ENCODE results near the gene HNRNPUL2. TPM values are rescaled to one million over a fixed set of nuclear protein-coding genes. Genes with fewer than 3 reads are reported as not detected.

The HNRNPUL2 gene
- total RNA-seq, 1 donor from 2014 or later: 33.8 TPM

Other genes with a start within 250 kb of the HNRNPUL2 start
- 332 TPM for gene AHNAK, start 180.7 kb downstream of the HNRNPUL2 start, total RNA-seq
- gene EEF1G, start 153.6 kb downstream of the HNRNPUL2 start, total RNA-seq: 907 TPM
- 13.7 TPM for gene TUT1, start 135.9 kb downstream of the HNRNPUL2 start, total RNA-seq
- gene MTA2, start 125.6 kb downstream of the HNRNPUL2 start, total RNA-seq: 34.1 TPM
- gene EML3, start 114.7 kb downstream of the HNRNPUL2 start, total RNA-seq: 16.4 TPM
- 2.4 TPM for gene ROM1, start 114.2 kb downstream of the HNRNPUL2 start, total RNA-seq
- gene B3GAT3, start 105.5 kb downstream of the HNRNPUL2 start, total RNA-seq: 12.8 TPM
- 105 TPM for gene GANAB, start 80.8 kb downstream of the HNRNPUL2 start, total RNA-seq
- gene INTS5, start 74.2 kb downstream of the HNRNPUL2 start, total RNA-seq: 9.6 TPM
- gene C11orf98, start 62.2 kb downstream of the HNRNPUL2 start, total RNA-seq: 33.0 TPM
- 4.9 TPM for gene CSKMT, start 62.1 kb downstream of the HNRNPUL2 start, total RNA-seq
- gene UQCC3, start 55.8 kb downstream of the HNRNPUL2 start, total RNA-seq: 8.1 TPM
- 1.8 TPM for gene LBHD1, start 55.2 kb downstream of the HNRNPUL2 start, total RNA-seq
- gene UBXN1, start 48.4 kb downstream of the HNRNPUL2 start, total RNA-seq: 88.9 TPM
- 4.5 TPM for gene LRRN4CL, start 37.9 kb downstream of the HNRNPUL2 start, total RNA-seq
- 23.0 TPM for gene BSCL2, start 20.0 kb downstream of the HNRNPUL2 start, total RNA-seq
- not detected for gene GNG3, start 19.8 kb downstream of the HNRNPUL2 start, total RNA-seq
- 14.1 TPM for gene TTC9C, start 1.0 kb upstream of the HNRNPUL2 start, total RNA-seq
- 11.5 TPM for gene ZBTB3, start 26.7 kb upstream of the HNRNPUL2 start, total RNA-seq
- 38.2 TPM for gene POLR2G, start 34.1 kb upstream of the HNRNPUL2 start, total RNA-seq
- gene TAF6L, start 43.9 kb upstream of the HNRNPUL2 start, total RNA-seq: 8.2 TPM
- 21.6 TPM for gene TMEM179B, start 59.9 kb upstream of the HNRNPUL2 start, total RNA-seq
- gene TMEM223, start 64.5 kb upstream of the HNRNPUL2 start, total RNA-seq: 18.0 TPM
- gene NXF1, start 78.0 kb upstream of the HNRNPUL2 start, total RNA-seq: 42.7 TPM
- gene STX5, start 104.6 kb upstream of the HNRNPUL2 start, total RNA-seq: 18.5 TPM
- gene TEX54, start 105.4 kb upstream of the HNRNPUL2 start, total RNA-seq: not detected
- gene WDR74, start 112.1 kb upstream of the HNRNPUL2 start, total RNA-seq: 25.4 TPM
- gene SLC3A2, start 153.4 kb upstream of the HNRNPUL2 start, total RNA-seq: 39.7 TPM
- not detected for gene CHRM1, start 193.9 kb upstream of the HNRNPUL2 start, total RNA-seq